Activated CD4-positive, alpha-beta T cell treated with anti-CD3 and anti-CD28 coated beads, Interleukin-2, amount 50 U/mL, for 24 hours (primary cell): ENCODE data around the gene ARNT2.
"Not testable (repeated sequence)": the region's sequence is repeated elsewhere in the genome, so short reads cannot be mapped to it uniquely, and the experiment has no call there.

Experiments used
- DNase-seq, 2 donors: peaks; one replicate each; pipeline ENCODE4 v3.0.0-alpha.2; 2020; ENCODE audit warnings: low read depth in 1 of 2, low spot score in 1 of 2

Gene ARNT2

DNA sequence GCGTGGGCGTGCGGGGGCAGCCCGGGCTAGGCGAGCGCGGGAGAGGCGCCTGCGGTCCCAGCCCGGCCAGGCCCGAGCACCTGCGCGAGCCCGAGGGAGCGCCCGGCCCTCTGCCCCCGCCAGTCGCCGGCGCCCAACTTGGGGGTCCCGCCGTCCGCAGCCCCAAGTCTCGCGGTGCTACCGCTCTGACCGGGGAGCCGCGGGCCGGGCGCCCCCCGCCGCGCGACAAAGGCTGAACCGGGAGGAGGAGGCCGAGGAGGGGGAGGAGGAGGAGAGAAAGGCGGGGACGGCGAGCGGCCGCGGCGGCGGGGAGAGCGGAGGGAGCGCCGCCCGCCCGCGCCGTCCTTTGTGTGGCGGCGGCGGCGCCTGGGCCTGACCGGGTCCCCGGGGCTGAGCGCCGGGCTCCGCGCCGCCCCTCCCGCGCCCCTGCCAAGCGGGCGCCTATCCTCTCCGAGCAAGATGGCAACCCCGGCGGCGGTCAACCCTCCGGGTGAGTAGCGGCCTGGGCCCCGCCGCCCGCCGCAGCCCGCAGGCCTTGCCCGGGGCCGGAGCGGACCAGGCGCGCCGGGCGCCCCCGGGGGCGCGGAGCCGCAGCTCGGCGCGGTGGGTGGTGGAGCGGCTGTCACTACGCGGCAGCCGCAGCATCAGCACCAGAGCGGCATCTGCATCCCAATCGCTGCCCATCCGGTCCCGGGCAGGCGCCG, at the start of gene ARNT2:
TSS of gene ARNT2 (plus strand) at position 326 of the 704 bp plus-strand sequence. CDS start at position 460, 134 bp downstream.
- DNase-seq = no peak

DNA sequence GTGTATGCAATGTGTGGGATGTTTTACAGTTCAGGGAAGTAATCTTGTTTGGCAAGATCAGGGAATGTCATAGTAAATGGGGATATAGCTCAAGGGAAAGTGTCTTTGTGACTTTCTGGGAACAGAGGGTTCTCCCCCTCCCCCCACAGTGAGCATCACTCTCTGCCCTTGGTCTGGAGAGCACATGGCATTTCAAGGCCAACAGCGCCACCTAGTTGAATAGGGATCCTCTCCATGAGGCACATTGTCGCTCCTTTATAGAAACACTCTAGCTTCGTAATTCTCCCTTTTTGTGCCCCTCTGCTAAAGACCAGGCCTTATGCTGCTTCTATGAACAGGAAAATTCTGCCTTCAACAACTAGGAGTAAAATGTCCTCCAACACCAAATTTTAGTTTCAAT, 37.1 kb upstream of the ARNT2 start:
- DNase-seq = no peak

DNA sequence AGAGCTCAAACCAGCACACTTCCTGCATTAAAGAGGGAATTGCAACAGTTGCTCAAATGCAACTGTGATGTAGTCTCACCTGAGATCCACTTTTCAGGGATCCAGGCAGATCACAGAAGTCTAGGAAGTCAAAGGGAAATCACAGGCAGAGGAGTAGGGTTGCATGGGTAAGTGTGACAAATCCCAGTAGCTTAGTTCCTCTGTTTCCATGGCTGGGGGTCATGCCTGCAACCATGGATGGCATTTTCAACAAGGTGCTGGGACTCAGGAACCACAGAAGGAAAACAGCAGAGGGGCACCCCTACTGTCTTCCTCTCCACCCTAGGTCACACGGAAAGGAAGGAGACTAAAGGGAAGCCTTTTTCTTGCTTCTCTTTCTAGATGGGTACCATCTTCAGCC, 36.5 kb upstream of the ARNT2 start:
- no peak for DNase-seq

DNA sequence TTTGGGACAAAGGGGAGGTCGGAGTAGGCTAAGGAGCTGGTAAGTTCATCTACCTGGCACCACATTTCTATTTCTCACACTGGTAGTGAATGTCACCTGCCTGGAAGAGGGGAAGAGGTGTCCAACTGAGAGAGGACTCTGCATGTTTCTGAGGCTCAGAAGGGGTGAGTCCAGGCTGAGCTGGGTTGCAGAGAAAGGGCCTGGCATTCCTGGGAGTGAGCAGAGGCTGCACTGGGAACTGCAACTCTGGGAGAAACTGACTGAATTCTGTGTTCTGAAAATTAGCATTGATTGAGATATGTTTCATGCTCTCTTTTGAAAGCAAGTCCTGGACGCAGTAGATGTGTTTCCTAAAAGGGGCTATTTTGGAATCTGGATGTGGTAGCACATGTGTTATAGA, 32.3 kb upstream of the ARNT2 start:
- DNase-seq = no peak

DNA sequence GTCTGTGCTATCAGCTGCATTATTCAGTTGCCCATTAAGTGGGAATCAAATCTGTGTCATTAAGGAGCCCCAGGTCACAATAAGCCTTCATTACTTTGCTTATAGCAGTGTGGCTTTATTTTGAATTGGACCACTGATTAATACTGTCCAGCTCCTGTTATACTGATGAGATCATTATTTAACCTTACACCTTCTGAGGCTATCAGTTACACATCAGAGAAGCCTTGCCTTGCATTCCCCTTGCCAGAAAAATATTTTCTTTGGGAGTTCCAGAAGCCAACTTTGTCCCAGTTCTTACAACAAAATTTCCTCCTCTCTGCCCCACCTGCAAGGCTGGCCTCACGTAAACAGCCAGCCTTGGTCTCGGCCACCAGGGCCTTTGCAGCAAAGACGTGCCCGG, 29.7 kb upstream of the ARNT2 start:
- DNase-seq = no peak

DNA sequence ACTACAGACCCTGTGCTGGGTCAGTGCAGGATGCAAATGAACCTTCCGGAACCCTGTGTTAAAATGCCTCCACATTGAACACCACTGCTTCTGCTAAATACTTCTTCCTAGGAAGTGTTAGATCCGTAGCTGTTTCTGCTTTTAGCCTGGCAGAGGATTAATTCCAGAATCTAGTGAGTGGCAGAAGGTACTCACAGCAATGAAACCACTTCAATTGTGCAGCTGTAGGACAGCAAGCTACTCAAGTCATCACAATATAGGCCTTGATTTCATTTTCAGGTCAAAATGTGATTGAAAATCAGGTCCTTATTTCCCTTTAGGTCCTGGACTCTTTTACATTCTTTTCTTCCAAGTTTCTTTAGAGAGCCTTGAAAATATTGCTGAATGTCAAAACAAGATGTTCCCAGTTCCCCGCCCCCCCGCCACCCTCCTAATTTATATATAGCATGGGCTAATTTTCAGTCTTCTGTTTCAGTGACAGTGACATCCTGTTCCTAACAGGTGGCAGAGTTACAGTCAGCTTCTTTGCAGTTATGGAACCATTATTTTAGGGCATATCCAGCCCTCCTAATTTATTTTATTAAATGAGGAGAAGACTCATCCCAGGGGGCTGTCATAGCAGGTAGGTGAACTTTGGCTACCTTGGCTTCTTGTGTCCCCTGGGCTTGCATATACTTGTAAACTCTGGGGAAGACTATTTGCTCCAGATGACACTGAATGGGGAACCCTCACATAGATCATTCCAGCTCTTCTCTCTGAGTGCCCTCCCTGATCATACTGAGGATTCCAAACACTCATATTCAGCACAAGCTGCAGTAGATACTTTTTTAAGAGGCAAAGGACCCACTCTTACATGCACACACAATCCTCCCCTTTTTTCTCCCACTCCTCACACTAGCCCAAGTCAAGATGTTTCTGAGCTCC, 28.0 kb upstream of the ARNT2 start:
- DNase-seq = no peak

DNA sequence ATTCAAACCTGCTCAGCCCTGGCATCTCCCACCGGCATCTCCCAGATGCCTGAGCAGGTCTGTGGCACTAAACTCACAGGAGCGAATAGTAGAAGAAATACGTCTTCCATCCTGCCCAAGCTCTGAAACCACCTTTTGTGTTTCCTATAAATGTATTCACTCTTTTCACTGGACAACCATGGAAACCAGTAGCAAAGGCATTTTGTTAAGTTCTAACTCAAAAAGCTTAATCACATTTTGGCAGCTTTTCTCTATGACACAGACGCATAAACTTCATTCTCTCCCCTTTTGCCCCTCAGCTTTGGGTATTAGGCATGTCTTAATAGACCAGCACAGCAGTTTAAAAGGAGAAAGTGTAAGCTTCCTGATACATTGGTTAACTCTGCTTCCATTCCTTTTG, 24.5 kb upstream of the ARNT2 start:
- no peak for DNase-seq

DNA sequence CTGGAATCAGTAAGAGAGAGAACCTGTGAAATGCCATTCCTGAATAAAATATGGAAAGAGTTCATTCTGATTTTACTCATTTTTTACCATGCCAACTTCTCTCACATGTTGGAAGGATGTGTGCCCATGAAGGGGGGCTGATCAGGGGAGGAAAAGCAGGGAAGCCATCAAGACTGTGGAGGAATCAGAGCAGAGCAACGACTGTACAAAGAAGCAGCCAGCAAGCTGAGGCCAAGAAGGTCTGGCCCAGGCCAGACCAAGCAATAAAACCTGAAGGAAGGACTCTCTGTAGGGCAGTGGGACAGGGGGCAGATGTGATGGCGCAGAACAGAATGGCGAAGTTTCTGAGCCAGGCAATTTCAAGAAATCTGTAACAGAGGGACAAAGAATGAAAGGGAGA, 24.0 kb upstream of the ARNT2 start:
- no peak for DNase-seq

DNA sequence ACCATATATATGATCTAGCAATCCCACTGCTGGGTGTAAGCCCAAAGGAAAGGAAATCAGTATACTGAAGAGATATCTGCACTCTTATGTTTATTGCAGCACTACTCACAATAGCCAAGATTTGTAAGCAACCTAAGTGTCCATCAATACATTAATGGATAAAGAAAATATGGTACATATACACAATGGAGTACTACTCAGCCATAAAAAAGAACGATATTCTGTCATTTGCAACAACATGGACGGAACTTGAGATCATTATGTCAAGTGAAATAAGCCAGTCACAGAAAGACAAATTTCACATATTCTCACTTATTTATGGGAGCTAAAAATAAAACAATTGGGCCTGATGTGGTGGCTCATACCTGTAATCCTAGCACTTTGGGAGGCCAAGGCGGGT, 21.9 kb upstream of the ARNT2 start:
- DNase-seq = no peak

DNA sequence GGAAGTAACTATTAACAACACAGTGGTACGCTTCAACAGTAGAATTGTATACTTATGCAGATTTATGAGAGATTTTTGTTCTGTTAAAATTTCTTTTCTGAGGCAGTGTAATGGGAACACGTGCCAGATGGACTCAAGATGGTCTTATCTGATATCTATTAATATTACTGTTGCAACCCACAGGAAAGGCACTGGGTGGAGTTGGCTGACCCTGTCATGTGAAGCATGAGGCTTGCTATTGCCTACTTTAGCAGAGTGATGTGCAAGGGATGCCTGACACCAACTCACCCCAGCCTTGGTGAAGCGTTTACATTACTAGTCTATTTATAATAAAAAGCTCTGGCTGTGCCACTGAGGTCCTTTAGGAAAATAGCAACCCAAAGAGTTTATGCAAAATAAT, 19.8 kb upstream of the ARNT2 start:
- no peak for DNase-seq

DNA sequence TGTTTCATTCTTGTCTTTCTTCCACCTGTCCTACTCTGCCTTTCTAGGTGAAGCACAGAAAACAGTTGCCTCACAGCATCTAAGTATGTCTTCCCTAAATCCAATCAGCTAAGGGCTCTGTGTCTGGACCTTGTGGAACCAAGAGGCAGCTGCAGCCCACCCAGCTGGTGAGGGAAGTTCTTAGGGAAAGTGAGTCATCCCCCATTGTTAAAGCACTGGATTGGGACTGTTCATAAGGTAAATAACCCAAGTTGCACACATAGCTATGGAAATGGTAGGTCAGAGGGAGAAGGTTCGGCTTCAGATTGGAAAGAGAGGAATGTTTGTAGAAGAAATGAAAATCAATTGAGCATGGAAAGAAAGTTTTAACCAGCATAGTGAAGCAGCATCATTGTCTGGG, 18.0 kb upstream of the ARNT2 start:
- no peak for DNase-seq

DNA sequence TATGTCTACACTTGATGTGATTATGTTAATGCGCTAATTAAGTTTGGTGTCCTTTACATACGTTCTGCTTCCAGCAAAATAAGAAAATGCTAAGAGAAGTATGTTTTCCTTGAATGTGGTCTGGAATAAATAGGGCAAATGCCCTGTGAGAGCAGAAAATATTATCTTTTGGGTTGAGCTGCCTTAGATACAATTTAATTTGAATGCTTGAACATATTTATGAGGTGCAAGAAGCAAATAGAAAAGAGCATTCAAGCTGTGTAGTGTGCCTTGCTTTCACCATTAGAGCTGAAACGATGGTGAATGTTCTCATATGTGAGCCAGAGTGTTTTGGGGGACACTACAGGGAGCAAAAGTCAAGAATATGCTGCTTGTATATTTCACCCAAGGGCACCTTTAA, 15.9 kb upstream of the ARNT2 start:
- no peak for DNase-seq

DNA sequence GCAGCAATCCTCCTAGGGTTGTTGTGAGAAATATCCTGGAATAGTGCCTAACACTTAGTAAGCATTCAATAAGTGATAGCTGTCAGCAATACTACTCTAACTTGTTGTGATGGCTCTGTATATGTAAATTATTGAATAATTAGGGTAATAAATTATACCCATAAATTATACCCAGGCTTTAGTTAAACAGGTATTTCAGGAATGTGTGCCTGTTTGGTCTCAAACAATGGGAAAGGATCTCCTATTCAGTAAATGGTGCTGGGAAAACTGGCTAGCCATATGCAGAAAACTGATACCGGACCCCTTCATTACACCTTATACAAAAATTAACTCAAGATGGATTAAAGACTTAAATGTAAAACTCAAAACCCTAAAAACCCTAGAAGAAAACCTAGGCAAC, 14.8 kb upstream of the ARNT2 start:
- DNase-seq = no peak

DNA sequence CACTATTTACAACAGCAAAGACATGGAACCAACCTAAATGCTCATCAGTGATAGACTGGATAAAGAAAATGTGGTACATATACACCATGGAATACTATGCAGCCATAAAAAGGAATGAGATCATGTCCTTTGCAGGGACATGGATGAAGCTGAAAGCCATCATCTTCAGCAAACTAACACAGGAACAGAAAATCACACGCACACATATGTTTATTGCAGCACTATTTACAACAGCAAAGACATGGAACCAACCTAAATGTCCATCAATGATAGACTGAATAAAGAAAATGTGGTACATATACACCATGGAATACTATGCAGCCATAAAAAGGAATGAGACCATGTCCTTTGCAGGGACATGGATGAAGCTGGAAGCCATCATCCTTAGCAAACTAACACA, 13.2 kb upstream of the ARNT2 start:
- DNase-seq = not testable (repeated sequence)

DNA sequence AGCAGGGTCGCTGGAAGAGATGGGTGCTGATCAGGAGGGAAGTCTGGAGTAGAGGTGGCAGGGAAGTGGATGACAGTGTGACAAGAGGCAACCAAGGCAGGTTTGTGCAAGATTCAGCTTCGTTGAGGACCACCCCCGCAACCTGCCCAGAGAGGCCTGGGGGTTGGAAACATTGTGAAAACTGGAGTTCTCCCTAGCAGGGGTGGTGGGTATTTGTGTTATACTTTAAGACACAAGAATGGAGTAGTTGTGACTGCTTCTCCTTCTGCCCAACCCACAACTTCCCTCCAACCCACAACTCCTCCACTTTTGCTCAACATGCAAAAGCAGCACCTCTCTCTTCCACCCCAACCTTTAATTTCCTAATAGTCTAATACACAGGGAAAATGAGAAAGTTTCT, 8.6 kb upstream of the ARNT2 start:
- no peak for DNase-seq

DNA sequence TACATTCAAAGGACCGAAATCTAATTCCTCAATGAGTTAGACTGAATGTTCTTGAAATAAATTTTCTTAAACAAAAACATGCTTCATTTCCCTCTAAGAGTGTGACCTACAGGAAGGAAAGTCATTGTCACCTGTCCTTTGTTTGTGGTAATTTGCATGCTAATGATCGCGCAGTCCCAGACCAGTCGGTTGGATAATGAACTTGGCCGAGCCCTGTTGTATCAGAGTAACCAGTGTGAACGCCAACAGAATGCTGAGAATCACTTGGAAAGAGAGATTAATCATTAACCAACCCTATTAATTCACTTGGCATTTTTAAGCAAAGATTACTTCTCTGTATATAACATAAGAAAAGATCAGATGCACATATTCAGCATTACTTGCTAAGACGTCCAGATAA, 8.1 kb upstream of the ARNT2 start:
- DNase-seq = no peak

DNA sequence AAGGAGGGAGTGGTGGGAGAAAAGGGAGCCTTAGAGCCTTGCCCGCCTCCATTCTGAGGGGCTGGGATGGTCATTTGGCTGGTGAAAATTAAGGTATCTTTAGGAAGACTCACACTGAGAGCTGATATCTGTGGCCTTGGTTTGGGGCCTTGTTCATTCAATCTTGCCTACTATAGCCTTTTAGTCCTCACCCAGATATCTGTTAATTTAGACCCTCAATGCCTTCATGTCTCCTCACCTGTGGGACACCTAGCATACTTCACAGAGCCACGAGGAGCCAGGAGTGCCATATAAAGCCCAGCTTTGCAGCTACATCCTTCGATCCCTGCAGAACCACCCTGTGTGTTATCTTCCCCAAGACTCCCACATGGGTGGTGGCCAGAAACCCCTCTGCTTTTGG, 4.7 kb upstream of the ARNT2 start:
- DNase-seq = no peak

DNA sequence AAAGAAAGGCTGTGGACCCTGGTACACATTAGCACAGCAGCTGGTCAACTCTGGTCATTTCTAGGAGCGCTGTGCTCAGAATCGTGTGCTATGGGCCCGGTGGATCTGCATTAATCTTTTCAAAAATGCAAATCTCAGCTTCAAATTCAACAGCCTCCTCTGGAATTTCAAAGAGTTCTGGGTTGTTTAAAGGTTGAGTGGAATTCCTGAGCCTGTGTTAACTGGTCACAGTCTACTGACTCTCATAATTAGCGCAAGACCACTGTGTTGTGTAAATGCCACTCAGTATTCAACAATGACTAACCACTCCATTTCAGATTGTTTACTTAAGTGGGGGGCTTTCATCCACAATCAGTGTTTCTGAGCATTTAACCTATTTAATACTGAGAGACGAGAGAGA, 2.7 kb upstream of the ARNT2 start:
- DNase-seq = no peak

DNA sequence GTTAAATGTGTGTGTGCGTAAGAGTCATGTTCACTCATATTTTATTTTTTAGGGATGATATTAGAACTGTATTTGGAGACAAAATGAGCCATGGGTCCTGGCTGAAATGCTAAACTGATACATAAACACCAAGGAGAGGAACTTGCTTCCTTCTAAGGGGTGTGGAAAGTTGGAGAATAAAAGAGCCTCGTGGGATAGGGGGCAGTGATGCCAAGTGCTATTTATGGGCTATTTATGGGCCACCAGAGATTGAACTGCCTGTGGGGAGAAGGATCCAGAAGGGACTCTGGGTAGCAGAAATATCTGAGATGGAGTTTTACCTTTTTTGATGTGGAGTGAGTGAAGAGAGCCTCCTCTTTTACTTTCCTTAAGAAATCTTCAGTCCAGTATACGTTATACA, 1.8 kb upstream of the ARNT2 start:
- no peak for DNase-seq

DNA sequence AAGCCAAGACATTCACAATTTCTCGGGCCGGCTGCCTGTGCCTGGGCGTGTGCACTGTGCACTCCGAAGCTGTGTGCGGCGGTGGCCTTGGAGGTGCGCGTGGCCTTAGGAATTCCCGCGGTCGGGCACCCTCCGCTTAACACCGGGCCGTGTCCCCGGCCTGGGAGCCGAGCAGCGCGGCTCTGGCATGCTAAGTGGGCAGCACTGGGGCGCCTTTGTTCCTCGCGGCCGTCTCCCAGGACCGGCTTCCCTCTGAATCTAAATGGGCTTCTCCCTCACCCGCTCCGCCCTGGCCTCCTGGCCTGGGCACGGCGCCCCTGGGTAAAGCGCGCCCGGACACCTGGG, 498 bp upstream of the ARNT2 start:
- no peak for DNase-seq

DNA sequence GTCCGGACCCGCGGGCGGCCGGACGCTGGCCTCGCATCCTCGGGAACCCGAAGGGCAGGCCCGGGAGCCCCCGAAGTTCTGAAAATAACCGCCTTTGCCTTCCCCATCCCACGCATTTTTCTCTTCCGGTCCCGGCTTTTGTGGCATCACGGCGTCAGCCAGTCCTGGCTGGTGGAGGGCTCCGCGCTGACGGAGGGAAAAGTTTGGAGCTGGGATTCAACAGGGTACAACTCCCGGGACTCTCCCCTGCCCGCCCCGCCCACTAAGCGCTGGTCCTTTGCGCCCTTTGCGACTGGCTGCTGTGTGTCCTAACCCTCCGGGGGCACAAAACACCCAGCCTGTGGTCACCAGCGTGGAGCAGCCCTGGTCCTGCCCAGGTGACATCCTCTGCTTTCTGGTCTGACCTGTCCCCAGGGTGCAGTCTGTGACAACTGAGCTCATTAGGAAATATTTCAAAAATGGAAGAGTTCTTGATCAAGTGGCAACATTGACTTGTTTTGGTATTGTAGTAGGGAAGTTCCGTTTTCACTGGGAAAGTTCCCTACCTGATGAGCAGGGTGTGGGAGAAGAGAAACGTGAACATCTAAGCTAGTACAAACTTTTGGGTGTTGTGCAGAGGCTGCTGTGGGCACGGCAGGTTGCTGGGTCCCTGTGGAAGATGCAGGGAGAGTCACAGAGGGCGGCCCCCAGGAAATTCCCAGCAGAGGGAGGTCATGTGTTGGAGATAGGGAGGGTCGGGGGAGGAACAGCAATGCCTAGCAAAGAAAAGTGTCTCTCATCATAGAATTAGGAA, 775 bp downstream of the ARNT2 start:
- no peak for DNase-seq

DNA sequence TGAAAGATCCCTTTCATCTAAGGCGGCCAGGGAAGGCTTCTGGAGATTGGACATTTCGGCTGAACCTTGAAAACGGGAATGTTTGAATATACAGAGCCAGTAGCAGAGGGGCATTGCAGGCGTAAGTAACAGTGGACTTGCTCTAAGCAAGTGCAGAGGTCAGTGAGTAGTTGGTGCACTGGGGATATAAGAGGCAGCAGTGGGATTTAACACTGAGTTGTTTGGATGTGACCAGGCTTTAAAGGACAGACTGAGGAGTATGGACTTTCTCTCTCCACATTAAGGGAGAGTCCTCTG, 1.3 kb downstream of the ARNT2 start:
- DNase-seq = no peak
